Upper lobe of right lung (tissue), 1 donor: ENCODE data around the gene CSKMT. TPM values are rescaled to one million over a fixed set of nuclear protein-coding genes. Genes with fewer than 3 reads are reported as not detected.
"Not testable (repeated sequence)": the region's sequence is repeated elsewhere in the genome, so short reads cannot be mapped to it uniquely, and the experiment has no call there.

Source experiments
- ATAC-seq: fragments of 200-7000 bp; cut with Tn5 transposase; one replicate; pipeline ENCODE4 v1.9.1; 2020; ENCODE audit warnings: mild to moderate bottlenecking, moderate library complexity
- DNase-seq: peaks from one replicate; pipeline ENCODE4 v3.0.0-alpha.2; 2020
- H3K27ac ChIP-seq: fragments of 200-600 bp; one replicate; pipeline ENCODE4 v1.8.0; 2022
- H3K27me3 ChIP-seq: fragments of 200-600 bp; one replicate; pipeline ENCODE4 v1.8.0; 2022; ENCODE audit warnings: mild to moderate bottlenecking
- H3K36me3 ChIP-seq: fragments of 200-600 bp; one replicate; pipeline ENCODE4 v1.8.0; 2022
- H3K4me1 ChIP-seq: fragments of 200-600 bp; one replicate; pipeline ENCODE4 v1.8.0; 2022
- H3K4me3 ChIP-seq: fragments of 200-600 bp; one replicate; pipeline ENCODE4 v1.8.0; 2022; ENCODE audit warnings: mild to moderate bottlenecking
- H3K9me3 ChIP-seq: fragments of 200-600 bp; one replicate; pipeline ENCODE4 v1.8.0; 2022
- intact Hi-C: fragments of 100-400 bp; cut with DNase I; formaldehyde crosslinking; loops from one replicate; pipeline ENCODE4 v1.11.0; 2022
- long read RNA-seq: library from polyadenylated mRNA; unstranded; transcript quantifications from one replicate; pipeline ENCODE4 v2.0.0, GENCODE V29; 2021
- total RNA-seq: library from RNA; stranded (reverse); fragmentation: NEBNext Ultra II Directional; extraction: Animal tissue kit (Norgen Biotek cat#: 25700); gene quantifications from one replicate; pipeline ENCODE4 v1.2.1, GENCODE V29; 2021
- TF ChIP-seq, protein P1 (sequence below): fragments of 200-600 bp; IDR thresholded peaks from one replicate; pipeline ENCODE4 v1.8.0; 2022; ENCODE audit warnings: antibody characterized with exemption
- donor health status: DM: no; HTN: yes; CAD: no; lungs with severe emphysema.

CSKMT gene, protein sequence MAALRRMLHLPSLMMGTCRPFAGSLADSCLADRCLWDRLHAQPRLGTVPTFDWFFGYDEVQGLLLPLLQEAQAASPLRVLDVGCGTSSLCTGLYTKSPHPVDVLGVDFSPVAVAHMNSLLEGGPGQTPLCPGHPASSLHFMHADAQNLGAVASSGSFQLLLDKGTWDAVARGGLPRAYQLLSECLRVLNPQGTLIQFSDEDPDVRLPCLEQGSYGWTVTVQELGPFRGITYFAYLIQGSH
- 14.6 TPM for total RNA-seq
- long read RNA-seq, partial matches to known transcripts = 0 of 12 reads
- long read RNA-seq, other reads (novel, unspliced or antisense) = 3 of 12 reads

DNA sequence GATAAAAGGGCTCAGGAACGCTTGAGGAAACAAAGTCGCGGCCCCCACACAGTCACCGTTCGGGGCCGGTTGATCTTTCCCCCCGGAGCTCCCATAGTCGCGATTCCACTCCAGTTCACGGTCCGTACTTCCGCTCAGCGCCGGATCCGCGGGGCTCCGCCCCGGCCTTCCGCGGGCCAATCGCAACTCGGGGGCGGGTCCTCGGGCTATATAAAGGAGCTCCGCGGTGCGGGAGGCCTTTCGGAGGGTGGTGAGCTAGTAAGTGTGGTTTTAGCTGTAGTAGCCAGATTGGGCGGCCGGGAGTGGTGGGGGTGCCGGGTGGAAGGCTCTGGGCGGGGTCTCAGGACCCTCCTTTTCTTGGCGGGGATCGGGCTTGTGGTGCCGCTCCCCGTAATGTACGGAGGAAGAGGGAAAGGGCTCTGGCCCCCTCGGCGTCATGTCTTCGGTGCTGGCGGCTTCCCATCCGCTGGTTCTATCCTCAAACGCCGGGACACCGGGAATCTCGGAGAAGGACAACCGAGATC is at the start of gene CSKMT, which contains the start of gene C11orf98:
Gene CSKMT, plus strand, starts transcription at position 238 of the 524 bp plus-strand sequence. CDS start 568 bp downstream, outside the sequence.
Gene C11orf98, minus strand, starts transcription at position 136 of the 524 bp plus-strand sequence. Its CDS starts 41 bp downstream, at position 95.
- H3K9me3 ChIP-seq = no peaks in the 10 kb centered on the region
- peaks cover 21% of the 10 kb centered on the region for H3K4me1 ChIP-seq
- peak; percentile 96 for DNase-seq
- no peaks in the 10 kb centered on the region for H3K27me3 ChIP-seq
- TF ChIP-seq, protein P1, sequence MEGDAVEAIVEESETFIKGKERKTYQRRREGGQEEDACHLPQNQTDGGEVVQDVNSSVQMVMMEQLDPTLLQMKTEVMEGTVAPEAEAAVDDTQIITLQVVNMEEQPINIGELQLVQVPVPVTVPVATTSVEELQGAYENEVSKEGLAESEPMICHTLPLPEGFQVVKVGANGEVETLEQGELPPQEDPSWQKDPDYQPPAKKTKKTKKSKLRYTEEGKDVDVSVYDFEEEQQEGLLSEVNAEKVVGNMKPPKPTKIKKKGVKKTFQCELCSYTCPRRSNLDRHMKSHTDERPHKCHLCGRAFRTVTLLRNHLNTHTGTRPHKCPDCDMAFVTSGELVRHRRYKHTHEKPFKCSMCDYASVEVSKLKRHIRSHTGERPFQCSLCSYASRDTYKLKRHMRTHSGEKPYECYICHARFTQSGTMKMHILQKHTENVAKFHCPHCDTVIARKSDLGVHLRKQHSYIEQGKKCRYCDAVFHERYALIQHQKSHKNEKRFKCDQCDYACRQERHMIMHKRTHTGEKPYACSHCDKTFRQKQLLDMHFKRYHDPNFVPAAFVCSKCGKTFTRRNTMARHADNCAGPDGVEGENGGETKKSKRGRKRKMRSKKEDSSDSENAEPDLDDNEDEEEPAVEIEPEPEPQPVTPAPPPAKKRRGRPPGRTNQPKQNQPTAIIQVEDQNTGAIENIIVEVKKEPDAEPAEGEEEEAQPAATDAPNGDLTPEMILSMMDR = no peak
- ATAC-seq = peak; percentile 98
- H3K4me3 ChIP-seq = peak within 1 kb of the TSS; percentile 92
- H3K27ac ChIP-seq = peak within 1 kb of the TSS; percentile 91
- intact Hi-C loops = no loop called here
- peaks cover 26% of the 10 kb centered on the region for H3K36me3 ChIP-seq

DNA sequence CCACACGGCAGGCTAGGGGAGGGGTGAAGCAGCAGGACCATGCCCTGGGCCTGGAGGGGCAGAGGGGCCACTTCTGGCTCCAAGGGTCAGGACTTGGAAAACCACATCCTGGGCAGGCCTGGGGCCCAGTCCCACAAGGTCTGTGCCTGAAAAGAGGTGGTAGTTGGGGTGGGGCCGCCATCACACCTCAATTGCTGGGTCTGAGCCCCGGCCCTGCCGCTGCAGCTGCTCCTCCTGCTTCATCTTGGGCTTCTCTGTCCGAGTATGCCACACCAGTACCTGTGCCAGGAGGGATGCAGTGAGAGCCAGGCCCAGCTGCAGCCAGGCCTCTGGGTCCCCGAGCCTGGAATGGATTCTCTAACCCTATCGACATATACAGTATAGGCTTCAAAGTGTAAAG is 49.6 kb upstream of the CSKMT start:
- no peak for ATAC-seq
- no peak for DNase-seq

DNA sequence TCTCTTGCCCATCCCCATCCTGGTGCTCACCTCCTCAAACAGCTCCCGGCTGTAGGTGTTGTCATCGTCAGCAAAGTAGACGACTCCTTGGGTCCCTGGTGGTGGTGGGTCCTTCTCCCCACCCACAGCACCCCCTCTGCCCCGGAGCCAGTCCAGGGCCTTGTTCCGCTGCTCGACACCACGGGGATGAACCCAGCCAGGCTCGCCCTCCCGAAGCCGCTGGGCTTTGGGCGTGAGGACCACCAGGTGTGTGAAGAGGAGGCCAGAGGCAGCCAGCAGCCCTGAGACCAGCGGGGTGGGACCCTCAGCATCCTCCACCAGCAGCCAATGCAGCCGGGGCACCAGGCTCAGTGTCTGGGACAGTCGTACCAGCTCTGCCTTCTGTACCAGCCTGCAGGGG is 48.2 kb upstream of the CSKMT start:
- peaks cover 17% of the 10 kb centered on the region for H3K4me1 ChIP-seq
- intact Hi-C loops, H3K27me3 ChIP-seq, H3K27ac ChIP-seq, H3K4me3 ChIP-seq, ATAC-seq, DNase-seq, H3K9me3 ChIP-seq: not testable (repeated sequence)
- peaks cover 13% of the 10 kb centered on the region for H3K36me3 ChIP-seq

More for the DNA sequence above, 49.6 kb upstream of the CSKMT start:
- TF ChIP-seq, protein P1 = no peak
- Histone ChIP-seq H3K27me3 (no peaks in the 10 kb centered on the region), H3K9me3 (no peaks in the 10 kb centered on the region), H3K27ac (no peak overlapping the region), H3K4me3 (no peak overlapping the region), H3K36me3 (peaks cover 15% of the 10 kb centered on the region), H3K4me1 (peaks cover 24% of the 10 kb centered on the region)
- intact Hi-C loops = no loop called here

DNA sequence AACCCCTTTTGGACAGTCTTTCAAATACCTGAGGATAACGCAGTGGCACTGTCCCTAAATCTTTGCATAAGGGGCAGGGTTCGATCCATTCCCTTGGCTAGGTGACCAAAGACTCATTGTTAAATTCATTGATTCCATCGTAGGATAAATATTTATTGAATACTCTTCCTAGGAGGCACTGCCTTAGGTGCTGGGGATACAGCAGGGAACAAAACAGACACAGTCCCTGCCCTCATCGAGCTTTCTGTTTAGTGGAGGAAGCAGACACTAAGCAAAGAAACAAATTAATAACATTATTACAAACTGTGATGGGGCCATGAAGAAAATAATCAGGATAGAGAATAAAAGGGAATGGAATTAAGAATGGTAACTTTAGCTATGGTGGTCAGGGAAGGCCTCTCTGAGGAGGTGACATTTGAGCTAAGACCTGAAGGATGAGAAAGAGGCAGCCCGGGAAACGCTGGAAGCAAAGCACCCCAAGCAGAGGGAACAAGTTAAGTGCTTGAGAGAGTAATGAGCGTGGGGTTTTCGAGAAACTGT is 44.0 kb upstream of the CSKMT start:
- ATAC-seq (no peak), DNase-seq (no peak)
- Histone ChIP-seq H3K4me3 (peak overlapping the region; percentile 83), H3K4me1 (peaks cover 18% of the 10 kb centered on the region), H3K27me3 (no peaks in the 10 kb centered on the region), H3K27ac (peak overlapping the region; percentile 90), H3K36me3 (peaks cover 19% of the 10 kb centered on the region), H3K9me3 (no peaks in the 10 kb centered on the region)
- intact Hi-C loops = no loop called here
- TF ChIP-seq, protein P1 = no peak

DNA sequence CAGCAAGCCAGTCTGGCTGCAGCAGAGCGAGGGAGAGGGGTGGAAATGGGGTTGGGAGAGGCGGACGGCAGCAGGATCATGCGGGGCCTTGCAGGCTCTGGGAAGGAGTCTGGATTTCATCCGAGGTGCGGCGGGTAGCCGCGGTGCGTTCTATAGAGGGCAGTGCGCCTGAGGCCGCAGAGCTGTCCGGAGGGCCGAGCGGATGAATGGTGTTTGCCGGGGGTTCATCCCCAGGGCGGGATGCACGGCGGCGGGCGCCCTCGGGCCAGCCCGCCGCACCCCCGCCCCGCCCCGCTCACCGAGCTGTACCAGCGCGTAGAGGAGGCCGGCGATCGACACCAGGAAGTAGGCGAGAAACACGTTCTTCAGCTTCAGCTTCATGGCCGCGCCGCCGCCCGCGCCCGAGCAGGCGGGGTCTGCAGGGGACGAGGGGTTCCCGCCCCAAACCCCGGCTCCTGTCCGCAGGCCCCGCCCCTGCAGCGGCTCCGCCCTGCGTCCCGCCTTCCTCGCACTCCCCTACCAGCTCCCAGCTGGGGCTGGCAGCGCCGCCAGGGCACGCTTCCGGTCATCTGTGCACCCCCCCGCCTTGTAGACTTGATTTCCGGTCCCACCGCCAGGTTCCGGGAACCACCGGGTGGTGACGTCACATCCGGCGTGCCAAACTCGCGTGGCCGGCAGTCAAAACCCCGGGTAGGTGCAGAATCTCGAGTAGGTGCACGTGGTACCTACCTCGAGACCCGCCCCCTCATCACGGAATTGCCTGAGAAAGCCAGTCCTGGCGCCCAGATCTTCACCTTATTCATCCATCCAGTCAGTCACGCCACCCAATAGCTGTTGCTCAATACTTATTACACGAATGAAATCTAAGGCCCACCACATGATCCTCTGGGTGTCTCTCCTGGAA is 43.3 kb upstream of the CSKMT start, which contains the start of gene B3GAT3:
Gene B3GAT3, minus strand, starts transcription at position 420 of the 904 bp plus-strand sequence. Its CDS starts 39 bp downstream, at position 381.
- DNase-seq (peak; percentile 100), ATAC-seq (peak; percentile 99)
- Histone ChIP-seq H3K4me3 (peak within 1 kb of the TSS; percentile 83), H3K9me3 (no peaks in the 10 kb centered on the region), H3K4me1 (peaks cover 18% of the 10 kb centered on the region), H3K27ac (peak within 1 kb of the TSS; percentile 90), H3K36me3 (peaks cover 23% of the 10 kb centered on the region), H3K27me3 (no peaks in the 10 kb centered on the region)
- intact Hi-C loops = no loop called here
- TF ChIP-seq, protein P1 = no peak
